Right lobe of liver (tissue), 6 donors: ENCODE results near the gene ARL15. TPM values are rescaled to one million over a fixed set of nuclear protein-coding genes. Genes with fewer than 3 reads are reported as not detected.

ENCODE experiments used
- ATAC-seq, 4 donors: fragments of 200-7000 bp; cut with Tn5 transposase; one replicate each; pipeline ENCODE4 v1.9.1; 2020; ENCODE audit warnings: mild to moderate bottlenecking in 4 of 4, moderate library complexity in 4 of 4
- DNase-seq, 3 donors: peaks; one replicate each; pipeline ENCODE4 v3.0.0-alpha.2; 2020
- H3K27ac ChIP-seq, 3 donors: fragments of 200-600 bp; one replicate each; pipeline ENCODE4 v1.8.0; 2022
- H3K27me3 ChIP-seq, 2 donors: fragments of 200-600 bp; one replicate each; pipeline ENCODE4 v1.8.0; 2022
- H3K36me3 ChIP-seq, 4 donors: fragments of 200-600 bp; sonication (generic) in 1 of 4; one replicate each; pipeline versions ENCODE4 v1.5.1 to v1.8.0; 2017 to 2022; ENCODE audit warnings: control low read depth in 1 of 4
- H3K4me1 ChIP-seq, 4 donors: fragments of 200-600 bp; sonication (generic) in 1 of 4; one replicate each; pipeline versions ENCODE4 v1.5.1 to v1.8.0; 2017 to 2022; ENCODE audit warnings: control low read depth in 1 of 4
- H3K4me3 ChIP-seq, 3 donors: fragments of 200-600 bp; one replicate each; pipeline ENCODE4 v1.8.0; 2022
- H3K9me3 ChIP-seq, 4 donors: fragments of 200-600 bp; sonication (generic) in 1 of 4; one replicate each; pipeline versions ENCODE4 v1.5.1 to v1.8.0; 2017 to 2022; ENCODE audit warnings: control low read depth in 1 of 4
- CTCF ChIP-seq, 4 donors: fragments of 200-600 bp in 3 of 4; fragments of 450-650 bp in 1 of 4; IDR thresholded peaks; one replicate each; pipeline versions ENCODE4 v1.5.1 to v1.8.0; 2016 to 2022; ENCODE audit warnings: antibody characterized with exemption in 4 of 4, mild to moderate bottlenecking in 2 of 4
- POLR2A ChIP-seq: fragments of 450-650 bp; IDR thresholded peaks from one replicate; pipeline ENCODE4 v1.6.1; 2017; ENCODE audit warnings: antibody characterized with exemption, mild to moderate bottlenecking
- WGBS: methylation state at CpG from one replicate; pipeline ENCODE4 v1.1.6; 2018; ENCODE audit warnings: low coverage, low lambda C conversion rate; ENCODE audit not compliant: insufficient coverage; ENCODE audit errors: missing lambda C conversion rate; 5-methylcytosine and 5-hydroxymethylcytosine counted together
- intact Hi-C, 2 donors: fragments of 100-400 bp; cut with DNase I; formaldehyde crosslinking; loops; one replicate each; pipeline versions ENCODE4 v1.11.2 to v1.14.1; 2022
- total RNA-seq, 6 experiments: library from RNA; depleted of rRNA in 2 of 6; stranded (reverse); fragments of >200 nt in 2 of 6; fragmentation: NEBNext Ultra II Directional in 3 of 6; extraction: Animal tissue kit (Norgen Biotek cat#: 25700) in 3 of 6; gene quantifications; one replicate each; pipeline versions ENCODE4 v1.1.0 to v1.2.4, GENCODE V29; 2016 to 2023
- donor health status: DM: no; HTN: yes; CAD: no.
- donor health status: DM: no; HTN: no; CAD: no.
- donor health status: DM: no; HTN: no; CAD: no.
- donor health status: DM: no; HTN: yes; CAD: no.
- donor health status: DM: no; HTN: yes; CAD: no.

ARL15 gene
- total RNA-seq, 6 experiments from 2014 or later: 6.3 to 16.5 (median 9.6) TPM

- H3K27me3 ChIP-seq: no peaks in the 10 kb centered on the region
- no peaks in the 10 kb centered on the region for H3K36me3 ChIP-seq
- peak overlapping the region; percentile 79 to 88 (median 84) for H3K27ac ChIP-seq
- 0% methylated on average over 14 of the region's 39 CpGs for WGBS
- H3K4me3 ChIP-seq: peak overlapping the region; percentile 86 to 92 (median 87)
- TF ChIP-seq POLR2A: no peak
- no peak for TF ChIP-seq CTCF (IDR thresholded peaks at IDR 0.05)
- ATAC-seq (peak; percentile 44 to 60 (median 54)), DNase-seq (peak; percentile 57 to 70 (median 63))
- no peaks in the 10 kb centered on the region for H3K9me3 ChIP-seq
- H3K4me1 ChIP-seq: peaks cover 0 to 24% (median 5%) of the 10 kb centered on the region in 4 donors
- intact Hi-C loops: loop anchor here in 1 of 2 donors (10.0 kb wide), 1 partner anchor 55 kb away; no protein-coding TSS in a partner anchor
These were observed 511 bp downstream of the ARL15 start for GRCh38 chr5:54309691-54310432.

- TF ChIP-seq POLR2A (no peak), CTCF (IDR thresholded peaks at IDR 0.05) (no peak)
- H3K27me3 ChIP-seq: no peaks in the 10 kb centered on the region
- intact Hi-C loops: loop anchor here in 1 of 2 donors (10.0 kb wide), 1 partner anchor 54 kb away; no protein-coding TSS in a partner anchor
- peak overlapping the region; percentile 86 to 92 (median 87) for H3K4me3 ChIP-seq
- DNase-seq (no peak), ATAC-seq (no peak)
- H3K4me1 ChIP-seq: peaks cover 0 to 19% (median 4%) of the 10 kb centered on the region in 4 donors
- no peaks in the 10 kb centered on the region for H3K9me3 ChIP-seq
- H3K36me3 ChIP-seq: no peaks in the 10 kb centered on the region
- peak overlapping the region in 1 of 3 donors; percentile 79 for H3K27ac ChIP-seq
- WGBS: 8% methylated on average over 10 of the region's 10 CpGs
These were observed 1.1 kb downstream of the ARL15 start for GRCh38 chr5:54309276-54309675.

- Histone ChIP-seq H3K9me3 (no peaks in the 10 kb centered on the region), H3K36me3 (no peaks in the 10 kb centered on the region), H3K4me1 (peaks cover 0 to 19% (median 4%) of the 10 kb centered on the region in 4 donors), H3K27me3 (no peaks in the 10 kb centered on the region), H3K4me3 (no peak overlapping the region), H3K27ac (no peak overlapping the region)
- ATAC-seq (no peak), DNase-seq (no peak)
- intact Hi-C loops: loop anchor here in 1 of 2 donors (10.0 kb wide), 1 partner anchor 53 kb away; no protein-coding TSS in a partner anchor
- TF ChIP-seq CTCF (IDR thresholded peaks at IDR 0.05) (no peak), POLR2A (no peak)
- WGBS: 85% methylated on average over 3 of the region's 3 CpGs
These were observed 2.8 kb downstream of the ARL15 start for GRCh38 chr5:54307583-54307982.

GRCh38 chr5:54306893-54307292 lies 3.5 kb downstream of the ARL15 start:
- intact Hi-C loops: loop anchor here in 1 of 2 donors (10.0 kb wide), 1 partner anchor 52 kb away; no protein-coding TSS in a partner anchor
- H3K27ac ChIP-seq: no peak overlapping the region
- WGBS: 54% methylated on average over 1 of the region's 1 CpG
- no peak overlapping the region for H3K4me3 ChIP-seq
- TF ChIP-seq POLR2A (no peak), CTCF (IDR thresholded peaks at IDR 0.05) (no peak)
- no peaks in the 10 kb centered on the region for H3K27me3 ChIP-seq
- ATAC-seq: peak in 1 of 4 donors; percentile 5
- peaks cover 0 to 19% (median 4%) of the 10 kb centered on the region in 4 donors for H3K4me1 ChIP-seq
- H3K9me3 ChIP-seq: no peaks in the 10 kb centered on the region
- no peaks in the 10 kb centered on the region for H3K36me3 ChIP-seq
- DNase-seq: no peak
